ENCODE data around the gene GLIS2.

Gene GLIS2

DNA sequence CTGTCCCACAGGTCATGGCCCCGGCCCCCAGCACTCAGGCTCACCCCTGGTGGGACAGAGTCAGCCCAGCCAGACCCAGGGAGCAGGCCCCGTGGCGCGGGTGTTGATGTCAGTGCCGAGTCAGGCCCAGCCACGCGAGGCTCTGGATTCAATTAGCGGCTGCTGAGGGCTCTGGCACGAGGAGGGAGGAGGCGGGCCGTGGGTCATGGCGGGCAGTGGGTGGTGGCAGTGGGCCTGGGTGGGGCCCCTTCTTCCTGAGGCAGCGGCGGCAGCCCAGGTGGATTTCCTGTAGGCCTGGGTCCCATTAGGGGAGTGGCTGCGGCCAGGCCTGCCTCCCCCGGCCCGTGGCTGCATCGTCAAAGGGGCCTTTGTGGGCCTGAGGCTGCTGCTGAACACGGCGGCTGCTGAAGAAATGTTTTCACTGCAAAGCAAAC, 68.7 kb downstream of the GLIS2 start:
- Histone ChIP-seq H2AFZ (ENCODE audit: low read length) (no peak overlapping the region), H3K79me2 (ENCODE audit: insufficient read depth, low read length) (no peaks in the 10 kb centered on the region), H3K4me1 (ENCODE audit: insufficient read depth, low read length, poor library complexity, severe bottlenecking) (no peaks in the 10 kb centered on the region), H3K4me3 (ENCODE audit: low read length, poor library complexity, severe bottlenecking) (no peak overlapping the region), H3F3A (ENCODE audit: low read depth) (no peaks in the 10 kb centered on the region), H3K9ac (ENCODE audit: low read depth, low read length, poor library complexity, severe bottlenecking) (no peak overlapping the region), H3K9me3 (ENCODE audit: insufficient read depth, low read depth, low read length) (no peaks in the 10 kb centered on the region), H3K9me2 (replicated peaks; ENCODE audit: low read depth, low read length) (no peaks in the 10 kb centered on the region), H3K36me3 (ENCODE audit: insufficient read depth, low read length) (no peaks in the 10 kb centered on the region), H3K4me2 (ENCODE audit: low read depth, low read length, poor library complexity, severe bottlenecking) (no peak overlapping the region), H3K27me3 (ENCODE audit: insufficient read depth, low read length, poor library complexity, severe bottlenecking) (no peaks in the 10 kb centered on the region), H4K20me1 (ENCODE audit: insufficient read depth, low read length, poor library complexity, severe bottlenecking) (no peaks in the 10 kb centered on the region)
- TF ChIP-seq, protein P1, sequence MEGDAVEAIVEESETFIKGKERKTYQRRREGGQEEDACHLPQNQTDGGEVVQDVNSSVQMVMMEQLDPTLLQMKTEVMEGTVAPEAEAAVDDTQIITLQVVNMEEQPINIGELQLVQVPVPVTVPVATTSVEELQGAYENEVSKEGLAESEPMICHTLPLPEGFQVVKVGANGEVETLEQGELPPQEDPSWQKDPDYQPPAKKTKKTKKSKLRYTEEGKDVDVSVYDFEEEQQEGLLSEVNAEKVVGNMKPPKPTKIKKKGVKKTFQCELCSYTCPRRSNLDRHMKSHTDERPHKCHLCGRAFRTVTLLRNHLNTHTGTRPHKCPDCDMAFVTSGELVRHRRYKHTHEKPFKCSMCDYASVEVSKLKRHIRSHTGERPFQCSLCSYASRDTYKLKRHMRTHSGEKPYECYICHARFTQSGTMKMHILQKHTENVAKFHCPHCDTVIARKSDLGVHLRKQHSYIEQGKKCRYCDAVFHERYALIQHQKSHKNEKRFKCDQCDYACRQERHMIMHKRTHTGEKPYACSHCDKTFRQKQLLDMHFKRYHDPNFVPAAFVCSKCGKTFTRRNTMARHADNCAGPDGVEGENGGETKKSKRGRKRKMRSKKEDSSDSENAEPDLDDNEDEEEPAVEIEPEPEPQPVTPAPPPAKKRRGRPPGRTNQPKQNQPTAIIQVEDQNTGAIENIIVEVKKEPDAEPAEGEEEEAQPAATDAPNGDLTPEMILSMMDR (conservative IDR thresholded peaks at IDR 0.05; ENCODE audit: low read length), result no peak
- TF ChIP-seq EZH2phosphoT487 (IDR thresholded peaks at IDR 0.05; ENCODE audit: borderline replicate concordance), result no peak

DNA sequence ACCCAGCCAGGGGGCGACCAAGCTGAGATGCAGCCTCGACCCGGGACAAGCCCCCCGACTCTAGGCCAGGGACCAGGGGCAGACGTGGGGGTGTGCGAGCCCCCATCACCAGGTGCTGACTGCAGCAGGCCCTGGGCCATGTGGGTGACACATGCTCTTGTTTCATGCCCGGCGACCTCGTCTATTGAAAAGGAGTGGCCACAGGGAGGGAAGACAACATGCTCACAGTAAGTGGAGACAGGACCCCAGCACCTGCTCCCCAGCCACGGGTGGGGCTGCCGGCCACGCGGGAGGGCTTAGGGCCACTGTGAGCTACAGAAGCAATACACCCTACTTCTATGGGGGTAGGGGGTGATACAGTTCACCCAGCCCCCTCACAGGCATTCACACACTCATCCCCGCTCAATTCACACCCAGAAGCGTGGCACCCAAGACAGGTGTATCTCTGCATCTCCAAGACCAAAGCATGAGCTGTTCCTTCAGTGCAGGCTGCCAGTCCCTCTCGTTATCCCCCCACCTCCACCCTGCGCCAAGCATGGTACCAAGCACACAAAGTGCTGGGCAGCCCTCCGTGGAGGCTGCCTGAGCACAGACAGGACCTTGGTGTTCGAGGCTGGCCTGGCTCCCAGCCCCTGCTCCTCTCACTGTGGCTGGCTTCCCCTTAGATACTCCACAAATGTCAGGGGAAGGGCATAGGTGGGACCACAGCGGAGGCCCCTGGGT, 69.4 kb downstream of the GLIS2 start:
- no peaks in the 10 kb centered on the region for H3F3A ChIP-seq (ENCODE audit: low read depth)
- no peaks in the 10 kb centered on the region for H3K36me3 ChIP-seq (ENCODE audit: insufficient read depth, low read length)
- TF ChIP-seq EZH2phosphoT487 (IDR thresholded peaks at IDR 0.05; ENCODE audit: borderline replicate concordance), result no peak
- TF ChIP-seq, protein P1 (conservative IDR thresholded peaks at IDR 0.05; ENCODE audit: low read length), result no peak
- no peak overlapping the region for H3K9ac ChIP-seq (ENCODE audit: low read depth, low read length, poor library complexity, severe bottlenecking)
- H3K4me2 ChIP-seq (ENCODE audit: low read depth, low read length, poor library complexity, severe bottlenecking), result no peak overlapping the region
- no peaks in the 10 kb centered on the region for H3K9me3 ChIP-seq (ENCODE audit: insufficient read depth, low read depth, low read length)
- H3K9me2 ChIP-seq (replicated peaks; ENCODE audit: low read depth, low read length), result no peaks in the 10 kb centered on the region
- no peaks in the 10 kb centered on the region for H4K20me1 ChIP-seq (ENCODE audit: insufficient read depth, low read length, poor library complexity, severe bottlenecking)
- H3K4me3 ChIP-seq (ENCODE audit: low read length, poor library complexity, severe bottlenecking), result no peak overlapping the region
- no peaks in the 10 kb centered on the region for H3K79me2 ChIP-seq (ENCODE audit: insufficient read depth, low read length)
- no peak overlapping the region for H2AFZ ChIP-seq (ENCODE audit: low read length)
- no peaks in the 10 kb centered on the region for H3K27me3 ChIP-seq (ENCODE audit: insufficient read depth, low read length, poor library complexity, severe bottlenecking)
- no peaks in the 10 kb centered on the region for H3K4me1 ChIP-seq (ENCODE audit: insufficient read depth, low read length, poor library complexity, severe bottlenecking)

DNA sequence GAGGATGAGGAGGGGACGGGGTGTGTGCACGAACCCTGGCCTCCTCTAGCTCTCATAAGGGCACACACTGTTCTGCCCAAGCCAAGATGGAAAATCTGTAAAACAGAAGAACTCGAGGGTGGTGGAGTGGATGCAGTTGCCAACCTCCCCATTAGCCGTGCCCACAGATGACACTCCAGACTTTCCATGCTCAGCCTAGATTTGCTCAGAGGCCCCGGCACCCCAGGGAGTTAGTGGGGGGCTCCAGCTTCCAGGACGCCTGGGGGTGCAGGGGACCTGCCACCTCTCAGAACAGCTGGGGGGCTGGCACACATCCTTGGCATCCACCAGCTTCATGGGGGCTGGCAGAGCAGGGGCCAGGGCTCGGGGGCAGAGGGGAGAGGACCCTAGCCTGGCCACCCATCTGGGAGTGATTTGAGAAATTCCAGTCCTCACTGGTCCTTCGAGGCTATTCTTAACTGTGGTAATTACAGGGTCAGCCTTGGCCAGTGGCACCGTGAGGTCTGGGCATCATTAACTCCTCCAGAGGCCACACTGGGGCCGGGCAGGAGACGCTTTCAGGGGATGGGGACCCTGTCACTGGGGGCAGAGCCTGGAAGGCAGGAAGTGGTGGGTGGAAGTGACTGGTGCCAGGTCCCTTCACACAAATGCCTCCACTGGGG, 70.1 kb downstream of the GLIS2 start:
- no peaks in the 10 kb centered on the region for H4K20me1 ChIP-seq (ENCODE audit: insufficient read depth, low read length, poor library complexity, severe bottlenecking)

More for the DNA sequence above, 70.1 kb downstream of the GLIS2 start:
- H3K9me2 ChIP-seq (replicated peaks; ENCODE audit: low read depth, low read length), result no peaks in the 10 kb centered on the region
- TF ChIP-seq, protein P1 (conservative IDR thresholded peaks at IDR 0.05; ENCODE audit: low read length), result no peak
- TF ChIP-seq EZH2phosphoT487 (IDR thresholded peaks at IDR 0.05; ENCODE audit: borderline replicate concordance), result no peak
- H3K4me3 ChIP-seq (ENCODE audit: low read length, poor library complexity, severe bottlenecking), result no peak overlapping the region
- no peak overlapping the region for H2AFZ ChIP-seq (ENCODE audit: low read length)
- H3K79me2 ChIP-seq (ENCODE audit: insufficient read depth, low read length), result no peaks in the 10 kb centered on the region
- H3K9me3 ChIP-seq (ENCODE audit: insufficient read depth, low read depth, low read length), result no peaks in the 10 kb centered on the region
- H3F3A ChIP-seq (ENCODE audit: low read depth), result no peaks in the 10 kb centered on the region
- no peaks in the 10 kb centered on the region for H3K36me3 ChIP-seq (ENCODE audit: insufficient read depth, low read length)
- H3K27me3 ChIP-seq (ENCODE audit: insufficient read depth, low read length, poor library complexity, severe bottlenecking), result no peaks in the 10 kb centered on the region
- no peak overlapping the region for H3K9ac ChIP-seq (ENCODE audit: low read depth, low read length, poor library complexity, severe bottlenecking)
- no peaks in the 10 kb centered on the region for H3K4me1 ChIP-seq (ENCODE audit: insufficient read depth, low read length, poor library complexity, severe bottlenecking)
- H3K4me2 ChIP-seq (ENCODE audit: low read depth, low read length, poor library complexity, severe bottlenecking), result no peak overlapping the region

All from Loucy (cell line).